Adipose tissue (tissue), 3 donors: Measurements from ENCODE around the gene PNKP. TPM values are rescaled to one million over a fixed set of nuclear protein-coding genes. Genes with fewer than 3 reads are reported as not detected.

Experiments
- H3K27ac ChIP-seq: one replicate; pipeline ENCODE4 v1.5.1; 2013; ENCODE audit warnings: low read depth, low read length
- WGBS, 3 donors: extraction: QIAGEN DNeasy Blood & Tissue Kit; methylation state at CpG; one replicate each; pipeline ENCODE4 v1.1.7; 2013; 5-methylcytosine and 5-hydroxymethylcytosine counted together
- polyA plus RNA-seq, 3 donors: library from polyadenylated mRNA; stranded (reverse); fragments of 200-250 nt; gene quantifications; one replicate each; pipeline ENCODE4 v1.2.3, GENCODE V29; 2013
- donor health status: healthy with polysubstance abuse.
- donor health status: Bipolar disorder and iron deficiency.
- donor health status: healthy.

Gene PNKP
- polyA plus RNA-seq, 3 donors, result 29.7 to 50.9 (median 45.8) TPM

GRCh38 chr19:49812997-49813861, 54.1 kb downstream of the PNKP start, which contains the start of gene FUZ:
FUZ (minus strand) TSS chr19:49813292; CDS start chr19:49813106, 186 bp downstream.
- WGBS, 3 donors, result 0 to 1% (median 0%) methylated on average over 45 of the region's 45 CpGs
- H3K27ac ChIP-seq, result peak within 1 kb of the TSS; percentile 1

GRCh38 chr19:49812452-49812996, 54.9 kb downstream of the PNKP start:
- WGBS, 3 donors, result 43 to 46% (median 43%) methylated on average over 11 of the region's 11 CpGs
- peak overlapping the region; percentile 1 for H3K27ac ChIP-seq

GRCh38 chr19:49811328-49811727, 56.0 kb downstream of the PNKP start:
- H3K27ac ChIP-seq, result no peak overlapping the region
- 88 to 92% (median 90%) methylated on average over 6 of the region's 6 CpGs for WGBS, 3 donors

Other genes starting within 250 kb of the PNKP start
- 100 to 1,000 TPM in 2 of 3 donors, 10 to 100 TPM in 1; 31.9 to 302 (median 198) TPM for gene RRAS, start 227.4 kb downstream of the PNKP start, polyA plus RNA-seq
- 10 to 100 TPM; 12.7 to 23.5 (median 17.4) TPM for gene SCAF1, start 225.4 kb downstream of the PNKP start, polyA plus RNA-seq
- 10 to 100 TPM; 45.8 to 76.0 (median 56.6) TPM for gene IRF3, start 201.7 kb downstream of the PNKP start, polyA plus RNA-seq
- gene BCL2L12, start 201.6 kb downstream of the PNKP start, polyA plus RNA-seq, result 10 to 100 TPM; 14.1 to 18.4 (median 15.4) TPM
- 100 to 1,000 TPM in 2 of 3 donors, 10 to 100 TPM in 1; 80.2 to 153 (median 118) TPM for gene PRMT1, start 190.3 kb downstream of the PNKP start, polyA plus RNA-seq
- 1 to 10 TPM; 1.0 to 2.5 (median 1.0) TPM for gene ADM5, start 178.0 kb downstream of the PNKP start, polyA plus RNA-seq
- gene CPT1C, start 176.5 kb downstream of the PNKP start, polyA plus RNA-seq, result 10 to 100 TPM in 1 of 3 donors, 1 to 10 TPM in 2; 1.8 to 12.1 (median 3.2) TPM
- 1 to 10 TPM in 2 of 3 donors, under 1 TPM in 1; 0.22 to 2.5 (median 1.1) TPM for gene TSKS, start 104.3 kb downstream of the PNKP start, polyA plus RNA-seq
- 10 to 100 TPM; 49.3 to 82.4 (median 75.9) TPM for gene AP2A1, start 100.6 kb downstream of the PNKP start, polyA plus RNA-seq
- 10 to 100 TPM; 19.3 to 21.8 (median 20.9) TPM for gene FUZ, start 54.3 kb downstream of the PNKP start, polyA plus RNA-seq
- 10 to 100 TPM; 21.8 to 38.8 (median 22.4) TPM for gene MED25, start 49.3 kb downstream of the PNKP start, polyA plus RNA-seq
- gene PTOV1, start 16.4 kb downstream of the PNKP start, polyA plus RNA-seq, result 10 to 100 TPM; 69.1 to 76.8 (median 73.5) TPM
- gene AKT1S1, start 9.8 kb upstream of the PNKP start, polyA plus RNA-seq, result 10 to 100 TPM; 21.6 to 43.5 (median 41.7) TPM
- gene TBC1D17, start 10.1 kb upstream of the PNKP start, polyA plus RNA-seq, result 10 to 100 TPM; 35.7 to 46.6 (median 37.0) TPM
- gene IL4I1, start 29.3 kb upstream of the PNKP start, polyA plus RNA-seq, result 1 to 10 TPM in 1 of 3 donors, under 1 TPM in 1, not detected in 1; 0.63 to 1.5 TPM
- gene ATF5, start 61.6 kb upstream of the PNKP start, polyA plus RNA-seq, result 10 to 100 TPM; 37.0 to 77.0 (median 41.7) TPM
- 10 to 100 TPM; 15.0 to 22.3 (median 16.4) TPM for gene NUP62, start 61.9 kb upstream of the PNKP start, polyA plus RNA-seq
- gene SIGLEC11, start 93.6 kb upstream of the PNKP start, polyA plus RNA-seq, result 1 to 10 TPM in 2 of 3 donors, under 1 TPM in 1; 0.35 to 3.2 (median 1.9) TPM
- gene VRK3, start 157.8 kb upstream of the PNKP start, polyA plus RNA-seq, result 10 to 100 TPM; 20.0 to 25.9 (median 25.6) TPM
- 1 to 10 TPM; 2.1 to 2.5 (median 2.4) TPM for gene ZNF473, start 158.4 kb upstream of the PNKP start, polyA plus RNA-seq